IPS DF 6.9 (cell line): ENCODE results near the gene KRTAP20-1.

ENCODE experiments used
- DNase-seq: peaks from one replicate; pipeline ENCODE4 v3.0.0-alpha.2; 2013; ENCODE audit warnings: low read depth, low spot score
- H3K27ac ChIP-seq: one replicate; pipeline ENCODE4 v1.5.1; 2013; ENCODE audit warnings: low read length, control low read depth
- H3K27me3 ChIP-seq: 2 replicates; pipeline ENCODE4 v1.6.1; 2013; ENCODE audit warnings: mild to moderate bottlenecking, low read length; ENCODE audit not compliant: control insufficient read depth, insufficient read depth
- H3K36me3 ChIP-seq: 2 replicates; pipeline ENCODE4 v1.6.1; 2013; ENCODE audit warnings: low read length; ENCODE audit not compliant: control insufficient read depth, insufficient read depth
- H3K4me1 ChIP-seq: 2 replicates; pipeline ENCODE4 v1.6.1; 2013; ENCODE audit warnings: low read length; ENCODE audit not compliant: control insufficient read depth, insufficient read depth
- H3K4me3 ChIP-seq: 2 replicates; pipeline ENCODE4 v1.5.1; 2013; ENCODE audit warnings: mild to moderate bottlenecking, low read length
- H3K9me3 ChIP-seq: 2 replicates; pipeline ENCODE4 v1.6.1; 2013; ENCODE audit warnings: low read length, inconsistent platforms; ENCODE audit not compliant: control insufficient read depth, insufficient read depth
- WGBS: extraction: QIAGEN DNeasy Blood & Tissue Kit; methylation state at CpG from one replicate; pipeline ENCODE4 v1.1.7; 2013; ENCODE audit warnings: mixed read lengths, missing lambda C conversion rate; ENCODE audit not compliant: insufficient read length, insufficient coverage; 5-methylcytosine and 5-hydroxymethylcytosine counted together

KRTAP20-1 gene

DNA sequence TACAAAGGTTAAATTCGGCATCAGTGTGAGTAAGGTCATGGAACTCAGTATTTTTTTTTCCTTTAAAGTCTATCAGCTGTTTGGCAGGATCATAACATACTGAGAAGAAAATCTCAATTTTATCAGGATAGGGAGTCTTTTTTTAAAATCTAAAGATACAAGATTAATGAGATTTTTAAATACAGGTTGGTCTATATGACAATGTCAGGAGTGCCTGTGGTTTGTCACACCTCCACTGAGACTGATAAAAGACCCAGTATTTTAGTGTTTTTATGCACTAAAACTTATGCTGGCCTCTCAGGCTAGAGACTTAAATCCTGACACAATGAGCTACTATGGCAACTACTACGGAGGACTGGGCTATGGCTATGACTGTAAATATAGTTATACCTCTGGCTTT, 26.3 kb downstream of the KRTAP20-1 start, which contains the start of gene KRTAP20-3:
TSS of gene KRTAP20-3 (plus strand) at position 301 of the 400 bp plus-strand sequence.
- Histone ChIP-seq H3K4me1 (no peaks in the 10 kb centered on the region), H3K4me3 (no peak within 1 kb of the TSS), H3K27ac (no peak within 1 kb of the TSS), H3K9me3 (peaks cover 4% of the 10 kb centered on the region; the same call in 1 of the 2 replicates), H3K36me3 (no peaks in the 10 kb centered on the region), H3K27me3 (no peaks in the 10 kb centered on the region)
- no peak for DNase-seq
- no CpG with 5 or more reads among the region's 2 CpGs for WGBS

DNA sequence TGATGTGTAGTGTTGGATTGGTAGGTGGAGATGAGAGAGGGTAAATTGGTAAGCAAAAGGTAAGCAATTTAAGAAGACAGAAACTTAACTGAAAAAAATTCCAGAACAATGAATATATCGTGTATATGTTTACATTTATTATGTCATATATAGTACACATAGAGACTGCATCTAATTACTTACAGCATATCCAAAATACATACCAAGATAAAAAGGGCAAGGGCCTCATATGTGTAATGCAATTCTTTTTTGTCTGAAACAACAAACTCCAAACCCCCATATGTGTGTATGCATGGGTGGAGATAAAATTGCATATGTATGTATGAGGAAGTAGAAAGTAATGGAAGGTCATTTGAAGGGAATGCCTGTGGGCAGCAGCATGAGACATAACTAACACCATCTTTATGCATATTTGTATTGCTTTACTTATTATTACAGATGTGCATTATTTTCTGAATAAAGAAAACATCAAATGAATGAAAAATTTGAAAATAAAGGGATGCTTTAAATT, 30.7 kb downstream of the KRTAP20-1 start:
- no peaks in the 10 kb centered on the region for H3K4me1 ChIP-seq
- H3K27ac ChIP-seq: no peak overlapping the region
- H3K9me3 ChIP-seq: peaks cover 3% of the 10 kb centered on the region
- H3K4me3 ChIP-seq: no peak overlapping the region
- no CpG with 5 or more reads among the region's 1 CpG for WGBS
- H3K36me3 ChIP-seq: no peaks in the 10 kb centered on the region
- DNase-seq: no peak
- H3K27me3 ChIP-seq: no peaks in the 10 kb centered on the region

DNA sequence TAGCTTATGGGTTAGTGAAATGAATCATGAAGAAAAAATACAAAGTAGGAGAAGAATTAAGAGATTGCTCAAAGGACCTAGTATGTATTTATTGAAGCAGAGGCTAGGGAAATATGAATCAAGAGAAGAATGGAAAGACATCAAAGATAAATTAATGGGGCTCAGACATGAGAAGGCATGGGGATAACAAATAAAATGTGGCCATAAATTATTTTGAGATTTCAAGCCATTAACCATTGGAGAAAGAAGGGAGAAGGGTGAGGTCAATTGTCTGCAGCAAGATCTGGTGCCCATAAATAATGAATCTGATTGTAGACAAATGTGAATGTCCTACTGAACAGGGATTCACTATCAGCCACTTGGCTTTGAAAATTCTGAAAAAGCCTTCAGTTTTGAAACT, 36.7 kb downstream of the KRTAP20-1 start:
- no peaks in the 10 kb centered on the region for H3K36me3 ChIP-seq
- no peak overlapping the region for H3K27ac ChIP-seq
- H3K9me3 ChIP-seq: no peaks in the 10 kb centered on the region; the same call in 1 of the 2 replicates
- DNase-seq: no peak
- no peaks in the 10 kb centered on the region for H3K27me3 ChIP-seq
- H3K4me1 ChIP-seq: no peaks in the 10 kb centered on the region
- no peak overlapping the region for H3K4me3 ChIP-seq
